Cardiac muscle cell (in vitro differentiated cells and primary cell): Measurements from ENCODE around the gene ZBTB47. TPM values are rescaled to one million over a fixed set of nuclear protein-coding genes. Genes with fewer than 3 reads are reported as not detected.

Experiments used
- DNase-seq, 2 donors: peaks; one replicate each; pipeline versions ENCODE4 v3.0.0 to v3.0.0-alpha.2; 2010 to 2017; ENCODE audit warnings: low read depth in 1 of 2, low spot score in 1 of 2
- H3K27ac ChIP-seq: fragments of 200-600 bp; sonication (generic); 2 replicates; pipeline ENCODE4 v1.5.1; 2016
- H3K27me3 ChIP-seq: fragments of 200-600 bp; sonication (generic); 2 replicates; pipeline ENCODE4 v1.6.0; 2016; ENCODE audit warnings: control low read depth
- H3K36me3 ChIP-seq: fragments of 200-600 bp; sonication (generic); 2 replicates; pipeline ENCODE4 v1.5.1; 2016; ENCODE audit warnings: control low read depth
- H3K4me1 ChIP-seq: fragments of 200-600 bp; sonication (generic); 2 replicates; pipeline ENCODE4 v1.8.1; 2017; ENCODE audit warnings: low read depth, mild to moderate bottlenecking, mixed run types
- H3K4me3 ChIP-seq: fragments of 200-600 bp; sonication (generic); 2 replicates; pipeline ENCODE4 v1.5.1; 2016; ENCODE audit warnings: mild to moderate bottlenecking
- H3K9me3 ChIP-seq: fragments of 200-600 bp; sonication (generic); 2 replicates; pipeline ENCODE4 v1.5.1; 2017; ENCODE audit warnings: low read depth, mild to moderate bottlenecking, control low read depth
- polyA plus RNA-seq: library from polyadenylated mRNA; unstranded; fragments of >200 nt; fragmentation: Nextera tagmentation; extraction: Ambion mirVana; gene quantifications from 2 replicates; pipeline ENCODE4 v1.2.1, GENCODE V29; 2016
- total RNA-seq: library from RNA; depleted of rRNA; stranded (reverse); fragments of >200 nt; gene quantifications from 2 replicates; pipeline ENCODE4 v1.2.3, GENCODE V29; 2016
- TF ChIP-seq, protein P1 (sequence below): IDR thresholded peaks from 2 replicates; pipeline ENCODE4 v1.5.1; 2012; ENCODE audit warnings: low read depth, mild to moderate bottlenecking, low read length

Gene ZBTB47
- total and polyA plus RNA-seq, 2 experiments from 2014 or later, result 4.1 to 30.1 TPM

DNA sequence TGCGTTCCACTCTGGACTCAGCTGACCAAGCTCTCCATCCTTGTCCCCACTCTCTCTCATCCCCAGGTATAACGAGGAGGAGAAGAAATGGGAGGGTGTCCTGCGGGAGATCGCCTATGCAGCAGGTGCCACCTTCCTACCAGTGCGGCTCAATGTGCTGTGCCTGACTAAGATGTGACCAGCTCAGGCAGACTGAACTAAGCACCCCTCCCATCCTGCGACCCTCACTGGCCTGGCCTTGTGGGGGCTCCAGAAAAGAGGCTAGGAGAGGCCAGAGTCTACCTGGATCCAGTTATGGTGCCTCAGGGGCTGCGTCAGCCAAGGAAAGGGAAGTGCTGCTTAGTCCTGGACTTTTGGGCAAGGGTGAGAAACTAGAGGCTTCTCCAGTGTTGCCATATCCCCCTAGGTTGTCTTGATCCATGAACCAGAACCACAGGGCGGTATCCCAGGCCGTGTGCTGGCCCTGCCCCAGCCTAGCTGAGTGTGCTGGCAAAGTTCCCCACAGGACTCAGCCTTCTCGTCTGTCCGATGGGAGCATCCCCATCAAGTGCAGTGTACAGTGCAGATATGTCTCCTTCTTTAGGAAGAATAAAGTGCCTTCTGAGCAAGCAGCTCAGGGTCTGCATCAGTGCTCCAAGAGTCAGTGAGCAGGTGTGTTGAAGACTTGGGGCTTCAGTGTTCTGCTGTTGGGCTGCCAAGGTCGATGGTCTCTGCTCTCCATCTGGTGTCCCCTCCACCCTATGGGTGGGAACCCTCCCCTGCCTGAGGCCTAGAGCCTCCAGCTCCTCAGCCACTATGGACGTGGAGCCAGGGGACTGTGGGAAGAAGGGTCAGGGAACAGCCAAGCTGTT lies 38.5 kb downstream of the ZBTB47 start:
- H3K4me1 ChIP-seq, result no peaks in the 10 kb centered on the region
- no peak for DNase-seq
- H3K9me3 ChIP-seq, result no peaks in the 10 kb centered on the region
- no peaks in the 10 kb centered on the region for H3K36me3 ChIP-seq
- no peaks in the 10 kb centered on the region for H3K27me3 ChIP-seq
- no peak overlapping the region for H3K4me3 ChIP-seq
- no peak overlapping the region for H3K27ac ChIP-seq
- TF ChIP-seq, protein P1, sequence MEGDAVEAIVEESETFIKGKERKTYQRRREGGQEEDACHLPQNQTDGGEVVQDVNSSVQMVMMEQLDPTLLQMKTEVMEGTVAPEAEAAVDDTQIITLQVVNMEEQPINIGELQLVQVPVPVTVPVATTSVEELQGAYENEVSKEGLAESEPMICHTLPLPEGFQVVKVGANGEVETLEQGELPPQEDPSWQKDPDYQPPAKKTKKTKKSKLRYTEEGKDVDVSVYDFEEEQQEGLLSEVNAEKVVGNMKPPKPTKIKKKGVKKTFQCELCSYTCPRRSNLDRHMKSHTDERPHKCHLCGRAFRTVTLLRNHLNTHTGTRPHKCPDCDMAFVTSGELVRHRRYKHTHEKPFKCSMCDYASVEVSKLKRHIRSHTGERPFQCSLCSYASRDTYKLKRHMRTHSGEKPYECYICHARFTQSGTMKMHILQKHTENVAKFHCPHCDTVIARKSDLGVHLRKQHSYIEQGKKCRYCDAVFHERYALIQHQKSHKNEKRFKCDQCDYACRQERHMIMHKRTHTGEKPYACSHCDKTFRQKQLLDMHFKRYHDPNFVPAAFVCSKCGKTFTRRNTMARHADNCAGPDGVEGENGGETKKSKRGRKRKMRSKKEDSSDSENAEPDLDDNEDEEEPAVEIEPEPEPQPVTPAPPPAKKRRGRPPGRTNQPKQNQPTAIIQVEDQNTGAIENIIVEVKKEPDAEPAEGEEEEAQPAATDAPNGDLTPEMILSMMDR, result no peak

DNA sequence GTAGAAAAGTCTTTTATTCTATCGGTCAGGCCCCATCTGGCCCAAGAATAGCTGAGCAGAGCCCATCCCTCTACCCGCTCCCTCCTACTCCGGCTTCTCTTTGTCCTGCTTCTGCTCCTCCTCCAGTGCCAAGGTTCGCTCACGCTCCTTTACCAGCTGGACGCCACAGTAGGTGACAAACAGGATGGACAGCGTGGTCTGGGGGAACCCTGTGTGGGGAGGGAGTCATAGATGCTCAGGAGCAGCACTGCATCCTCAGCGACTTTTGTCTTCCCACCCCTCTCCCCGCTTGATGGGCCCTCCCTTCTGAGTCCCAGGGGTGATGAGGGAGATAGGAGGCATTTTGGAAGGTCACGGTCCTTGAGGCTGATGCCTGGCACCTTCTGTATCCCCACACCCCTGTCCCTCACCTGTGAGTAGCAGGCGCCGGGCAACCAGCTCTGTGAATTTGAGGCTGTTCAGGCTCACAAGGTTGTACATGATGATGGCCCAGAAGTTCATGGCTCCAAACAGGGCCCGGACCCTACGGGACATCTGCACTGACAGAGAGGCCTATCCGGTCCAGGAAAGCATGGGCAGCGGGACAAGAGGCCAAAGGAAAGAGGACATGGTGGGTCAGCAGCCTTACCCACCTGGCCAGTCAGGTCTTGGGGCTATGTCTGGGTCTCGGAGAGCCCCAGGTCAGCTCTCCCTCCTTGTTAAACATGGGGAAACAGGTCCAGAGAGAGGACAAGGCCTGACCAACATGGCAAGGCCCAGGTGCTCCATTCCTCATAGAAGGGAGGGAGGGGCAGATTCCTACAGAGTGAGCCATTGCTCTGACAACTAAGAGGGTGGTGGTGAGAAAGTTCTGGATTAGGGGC lies 39.4 kb downstream of the ZBTB47 start:
- TF ChIP-seq, protein P1, result no peak
- H3K9me3 ChIP-seq, result no peaks in the 10 kb centered on the region
- no peak for DNase-seq

DNA sequence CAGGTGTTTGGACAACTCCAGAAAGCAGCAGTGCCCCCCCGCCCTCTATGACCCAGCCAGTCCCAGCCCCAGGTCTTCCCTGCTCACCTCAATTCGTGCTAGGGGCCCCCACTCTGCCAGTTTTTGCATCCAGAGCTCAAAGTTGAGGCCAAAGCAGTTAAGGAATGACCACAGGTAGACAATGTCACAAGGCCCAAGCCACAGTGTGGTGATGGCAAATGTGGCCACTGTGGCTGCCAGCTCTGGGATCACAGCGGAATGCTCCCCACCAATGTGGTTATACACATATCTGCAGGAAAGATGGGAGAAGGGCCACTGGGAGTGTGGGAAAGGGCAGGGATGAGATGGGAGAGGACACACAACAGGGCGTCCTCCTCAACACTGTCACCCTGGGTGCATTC lies 40.0 kb downstream of the ZBTB47 start:
- Histone ChIP-seq H3K4me3 (no peak overlapping the region), H3K27me3 (no peaks in the 10 kb centered on the region), H3K9me3 (no peaks in the 10 kb centered on the region), H3K27ac (no peak overlapping the region), H3K36me3 (no peaks in the 10 kb centered on the region), H3K4me1 (no peaks in the 10 kb centered on the region)
- DNase-seq, result no peak
- TF ChIP-seq, protein P1, result no peak

More for the DNA sequence above, 39.4 kb downstream of the ZBTB47 start:
- no peaks in the 10 kb centered on the region for H3K27me3 ChIP-seq
- H3K27ac ChIP-seq, result no peak overlapping the region
- no peaks in the 10 kb centered on the region for H3K4me1 ChIP-seq
- H3K36me3 ChIP-seq, result no peaks in the 10 kb centered on the region
- no peak overlapping the region for H3K4me3 ChIP-seq

DNA sequence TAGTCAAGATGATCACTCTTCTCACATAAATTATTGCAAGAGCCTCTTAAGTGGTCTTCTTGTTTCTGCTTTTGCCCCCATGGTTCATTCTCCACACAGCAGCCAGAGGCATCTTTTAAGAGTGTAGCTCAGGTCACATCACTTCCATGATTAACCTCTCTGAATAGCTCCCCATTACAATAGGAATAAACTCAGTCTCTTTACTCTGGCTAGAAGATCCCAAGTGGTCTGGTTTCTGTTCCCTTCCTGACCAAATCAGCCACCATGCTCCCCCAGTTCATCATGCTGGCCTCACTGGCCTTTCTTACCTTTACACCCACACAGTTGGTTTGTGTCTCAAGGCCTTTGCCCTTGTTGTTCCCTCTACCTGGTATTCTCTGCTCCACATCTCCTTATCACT lies 40.9 kb downstream of the ZBTB47 start:
- no peak overlapping the region for H3K27ac ChIP-seq
- TF ChIP-seq, protein P1, result no peak
- H3K4me3 ChIP-seq, result no peak overlapping the region
- no peak for DNase-seq
- H3K27me3 ChIP-seq, result no peaks in the 10 kb centered on the region
- no peaks in the 10 kb centered on the region for H3K36me3 ChIP-seq
- H3K4me1 ChIP-seq, result no peaks in the 10 kb centered on the region
- no peaks in the 10 kb centered on the region for H3K9me3 ChIP-seq

DNA sequence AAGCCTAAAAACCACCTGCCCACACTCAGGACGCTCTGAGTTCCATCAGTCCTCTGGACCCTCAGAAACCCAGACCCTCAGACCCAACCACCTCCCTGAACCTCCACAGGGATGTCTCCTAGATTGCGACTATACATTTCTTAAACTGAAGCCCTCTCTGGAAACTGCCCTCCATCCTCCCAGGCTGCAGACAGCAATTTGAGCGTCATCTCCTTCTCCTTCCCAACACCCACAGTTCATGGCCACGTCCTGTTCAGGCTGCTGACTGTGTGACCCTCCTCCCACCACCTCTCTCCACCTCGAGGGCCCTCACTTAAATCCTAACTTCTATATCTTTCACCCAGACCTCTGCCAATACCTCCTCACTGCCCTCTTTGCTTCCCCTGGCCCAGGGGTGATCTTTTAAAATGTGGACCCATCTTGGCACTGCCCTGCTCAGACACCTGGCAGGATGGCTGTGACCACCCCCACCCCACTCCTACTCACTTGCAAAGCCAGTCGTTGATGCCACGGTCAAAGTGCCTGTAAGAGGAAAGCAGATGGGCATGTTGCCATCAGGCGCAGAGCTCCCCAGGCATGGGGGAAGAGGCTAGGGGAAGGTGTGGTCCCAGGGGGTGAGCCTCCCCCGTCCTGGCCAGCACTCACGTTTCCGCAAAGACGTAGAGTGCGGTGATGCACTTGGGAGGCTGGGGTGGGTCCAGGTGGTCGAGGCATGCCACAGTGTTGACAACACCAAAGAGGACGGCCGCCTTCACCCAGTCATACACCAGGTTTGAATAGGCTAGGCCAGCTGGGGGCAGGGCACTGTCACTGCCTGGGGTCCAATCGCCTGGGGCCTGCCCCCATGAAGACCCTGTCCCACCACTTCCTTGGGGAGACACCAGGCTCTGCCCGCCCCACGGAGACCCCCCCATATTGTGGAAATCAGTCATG lies 43.1 kb downstream of the ZBTB47 start:
- no peak for DNase-seq

More for the DNA sequence above, 43.1 kb downstream of the ZBTB47 start:
- Histone ChIP-seq H3K27ac (no peak overlapping the region), H3K9me3 (no peaks in the 10 kb centered on the region), H3K36me3 (no peaks in the 10 kb centered on the region), H3K4me1 (peaks cover under 1% of the 10 kb centered on the region), H3K27me3 (no peaks in the 10 kb centered on the region), H3K4me3 (no peak overlapping the region)
- TF ChIP-seq, protein P1, result no peak
